GM18907 (cell line): ENCODE measurements around the gene FAAP100.
"Not testable (repeated sequence)": the region's sequence is repeated elsewhere in the genome, so short reads cannot be mapped to it uniquely, and the experiment has no call there.

Source experiments
- ATAC-seq: cut with Tn5 transposase; IDR thresholded peaks from one replicate; pipeline ENCODE4 v1.9.1; 2021; ENCODE audit warnings: mild to moderate bottlenecking, moderate library complexity; ENCODE audit not compliant: unreplicated experiment

Gene FAAP100

DNA sequence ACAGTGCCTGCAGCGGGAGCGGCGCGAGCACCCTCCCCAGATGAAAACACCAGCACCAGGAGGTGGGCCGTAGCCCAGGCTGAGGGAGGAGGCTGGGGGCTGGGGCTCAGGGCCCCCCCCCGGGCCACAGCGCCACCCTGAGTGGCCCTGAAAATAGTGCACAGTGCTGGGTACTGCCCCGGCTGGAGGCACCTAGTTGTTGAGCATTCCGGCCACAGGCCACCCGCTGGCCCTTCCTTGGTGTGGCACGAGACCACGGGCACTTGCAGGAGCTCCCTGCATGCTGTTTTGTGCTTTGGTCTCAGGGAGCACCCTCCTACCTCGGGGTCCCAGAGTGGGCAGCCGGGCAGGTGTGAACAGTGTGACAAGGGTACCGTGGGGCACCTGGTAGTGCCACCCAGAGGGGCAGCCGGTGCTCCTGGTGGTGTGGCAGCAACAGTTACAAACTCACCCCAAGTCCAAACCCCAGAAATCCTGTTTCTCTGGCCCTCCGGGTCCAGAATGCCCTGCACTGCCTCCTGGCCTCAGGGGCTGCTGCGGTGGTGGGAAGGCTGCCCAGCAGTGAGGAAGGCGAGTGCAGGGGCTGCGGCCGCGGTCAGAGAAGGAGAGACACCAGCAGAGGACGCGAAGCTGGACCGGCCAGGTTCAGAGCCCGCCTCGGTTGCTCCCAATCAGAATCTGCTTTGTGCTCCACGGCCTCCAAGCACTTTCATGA, 12.0 kb downstream of the FAAP100 start:
- no peak for ATAC-seq

DNA sequence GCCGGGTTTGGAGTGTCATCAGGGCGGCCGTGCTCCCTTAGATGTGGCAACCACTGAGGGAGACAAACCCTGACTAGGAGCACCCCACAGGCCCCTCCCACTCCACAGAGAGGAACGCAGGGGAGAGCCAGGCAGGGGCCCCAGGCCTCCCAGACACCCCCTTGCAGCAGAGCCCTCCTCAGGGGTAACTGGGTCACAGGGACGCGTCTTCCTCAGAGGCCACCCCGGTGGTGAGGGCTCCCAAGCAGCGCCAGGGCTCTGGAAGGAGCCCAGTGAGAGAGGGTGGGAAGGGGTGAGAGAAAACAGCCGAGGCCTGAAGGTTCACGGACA, 12.6 kb downstream of the FAAP100 start:
- ATAC-seq: no peak

DNA sequence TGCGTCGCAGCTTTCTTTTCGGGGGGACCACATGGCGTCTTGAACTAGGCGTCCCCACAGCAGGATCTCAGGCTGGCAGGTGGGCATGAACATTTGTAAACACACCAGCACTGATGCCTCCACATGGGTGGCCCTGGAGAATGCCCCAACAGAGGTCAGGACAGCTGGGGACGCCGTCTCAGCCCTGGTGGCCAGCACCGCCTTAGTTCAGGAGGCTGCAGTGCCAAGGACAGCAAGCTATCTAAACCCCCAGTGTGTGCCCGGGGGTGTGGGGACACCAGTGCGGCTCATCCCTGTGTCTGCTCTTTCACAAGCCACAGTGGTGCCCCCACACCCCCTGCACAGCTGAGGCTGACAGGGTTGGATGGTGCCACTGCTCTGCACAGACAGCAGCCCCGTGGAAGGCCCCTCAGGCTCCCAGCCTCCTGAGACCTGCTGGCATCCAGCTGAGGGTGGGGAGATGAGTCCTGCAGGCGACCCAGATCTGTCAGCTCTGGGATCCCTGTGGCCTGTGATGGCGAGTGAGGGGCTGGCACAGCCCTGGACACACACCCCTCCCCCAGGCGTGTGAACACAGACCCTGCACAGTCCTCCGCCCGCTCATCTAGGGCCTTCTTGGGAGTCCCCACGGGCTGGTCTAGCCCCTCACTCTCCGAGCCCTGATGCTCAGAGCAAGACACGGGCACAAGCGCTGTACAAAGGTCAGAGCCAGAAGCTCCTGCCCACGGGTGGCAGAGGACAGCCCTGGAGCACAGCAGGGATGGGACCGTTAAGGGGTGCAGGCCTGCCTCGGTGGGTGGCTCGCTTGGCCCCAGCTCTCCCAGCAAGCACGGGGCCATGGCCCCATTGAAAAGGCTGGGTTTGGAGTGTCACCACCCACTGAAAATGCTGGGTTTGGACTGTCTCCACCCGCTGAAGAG, 13.2 kb downstream of the FAAP100 start:
- no peak for ATAC-seq

DNA sequence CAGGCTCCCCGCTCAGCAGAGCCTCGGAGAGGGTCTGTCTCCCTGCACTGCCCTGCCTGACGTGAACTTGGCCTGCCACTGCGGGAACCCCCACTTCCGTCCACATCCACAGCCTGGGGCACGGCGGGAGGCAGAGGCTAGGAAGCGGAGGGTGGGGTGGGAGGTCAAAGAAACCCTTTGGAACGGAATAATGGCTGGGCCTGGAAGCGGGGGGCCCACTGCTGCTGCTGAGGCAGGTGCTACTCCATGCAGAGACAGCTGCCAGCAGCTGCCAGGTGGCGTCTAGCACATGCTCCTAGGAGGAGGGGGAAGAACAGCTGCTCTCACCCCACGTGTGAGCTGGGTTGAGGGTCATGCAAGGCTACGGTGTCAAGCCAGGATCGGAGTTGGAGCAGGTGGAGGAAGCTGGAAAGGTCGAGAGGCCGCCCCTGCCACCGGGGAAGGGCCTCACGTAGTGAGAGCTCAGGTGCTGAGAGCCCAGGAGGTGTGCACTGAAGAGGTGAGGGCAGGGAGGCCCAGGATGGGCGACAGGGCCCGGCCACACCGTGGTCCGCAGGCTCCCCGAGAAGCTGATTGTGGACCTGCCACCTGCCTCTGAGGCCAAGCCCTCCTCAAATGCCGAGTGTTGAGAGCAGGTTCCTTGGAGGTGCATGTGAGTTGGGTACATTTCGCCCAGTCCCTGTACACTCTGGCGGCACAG, 14.1 kb downstream of the FAAP100 start:
- no peak for ATAC-seq

DNA sequence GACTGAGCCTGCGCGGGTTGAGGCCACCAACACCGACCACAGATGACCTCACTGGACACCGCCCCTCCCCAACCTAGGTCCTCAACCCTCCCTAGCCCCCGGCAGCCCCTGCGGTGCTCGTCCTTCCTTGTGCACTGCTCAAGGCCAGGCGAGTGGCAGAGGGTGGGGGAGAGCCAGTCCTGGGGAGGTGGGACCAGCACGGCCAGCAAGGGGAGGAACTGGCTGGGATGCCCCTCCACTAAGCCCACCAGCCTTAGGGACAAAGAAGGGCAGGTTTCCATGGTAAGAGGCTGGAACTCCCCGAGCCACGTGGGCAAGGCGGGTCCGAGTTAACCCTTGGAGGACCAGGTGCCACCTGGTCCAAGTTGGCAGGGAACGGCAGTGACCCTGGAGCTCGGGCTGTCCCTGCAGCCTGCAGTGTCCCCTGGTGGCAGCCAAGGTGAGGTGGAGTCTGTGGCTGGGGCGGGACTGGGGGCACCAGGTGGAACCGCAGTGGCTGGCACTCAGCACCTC, 14.8 kb downstream of the FAAP100 start:
- no peak for ATAC-seq

DNA sequence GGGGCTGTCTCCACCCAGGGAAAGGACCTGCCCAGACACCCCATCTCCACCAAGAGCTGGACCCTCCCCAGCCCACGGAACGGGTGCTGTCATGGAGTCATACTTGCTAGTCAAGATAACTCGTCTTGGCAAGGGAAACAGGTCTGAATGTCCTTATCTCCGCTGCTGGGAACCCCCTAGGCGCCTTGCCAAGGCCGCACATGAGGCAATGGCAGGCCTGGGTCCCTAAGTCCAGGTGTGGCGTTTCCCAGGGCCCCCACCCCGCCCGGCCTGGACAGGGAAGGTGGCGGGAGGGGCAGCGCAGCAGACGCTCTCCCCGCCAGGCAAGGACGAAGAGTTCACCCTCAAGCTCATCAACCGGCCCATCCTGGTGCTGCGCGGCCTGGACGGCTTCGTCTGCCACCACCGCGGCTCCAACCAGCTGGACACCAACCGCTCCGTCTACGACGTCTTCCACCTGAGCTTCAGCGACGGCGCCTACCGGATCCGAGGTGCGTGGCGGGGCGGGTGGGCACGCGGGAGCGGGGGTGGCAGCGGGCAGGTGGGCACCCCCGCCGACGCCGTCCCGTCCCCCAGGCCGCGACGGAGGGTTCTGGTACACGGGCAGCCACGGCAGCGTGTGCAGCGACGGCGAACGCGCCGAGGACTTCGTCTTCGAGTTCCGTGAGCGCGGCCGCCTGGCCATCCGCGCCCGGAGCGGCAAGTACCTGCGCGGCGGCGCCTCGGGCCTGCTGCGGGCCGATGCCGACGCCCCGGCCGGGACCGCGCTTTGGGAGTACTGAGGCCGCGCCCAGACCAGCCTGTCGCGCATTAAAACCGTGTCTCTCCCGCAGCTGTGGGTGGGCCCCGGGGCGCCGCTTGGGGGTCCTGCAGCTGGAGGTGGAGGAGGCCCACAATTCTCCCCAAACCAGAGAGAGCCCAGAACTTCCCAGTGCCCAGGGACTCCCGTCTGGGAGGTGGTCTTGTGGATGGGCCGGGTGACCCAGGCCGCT, 15.6 kb downstream of the FAAP100 start:
- no peak for ATAC-seq

DNA sequence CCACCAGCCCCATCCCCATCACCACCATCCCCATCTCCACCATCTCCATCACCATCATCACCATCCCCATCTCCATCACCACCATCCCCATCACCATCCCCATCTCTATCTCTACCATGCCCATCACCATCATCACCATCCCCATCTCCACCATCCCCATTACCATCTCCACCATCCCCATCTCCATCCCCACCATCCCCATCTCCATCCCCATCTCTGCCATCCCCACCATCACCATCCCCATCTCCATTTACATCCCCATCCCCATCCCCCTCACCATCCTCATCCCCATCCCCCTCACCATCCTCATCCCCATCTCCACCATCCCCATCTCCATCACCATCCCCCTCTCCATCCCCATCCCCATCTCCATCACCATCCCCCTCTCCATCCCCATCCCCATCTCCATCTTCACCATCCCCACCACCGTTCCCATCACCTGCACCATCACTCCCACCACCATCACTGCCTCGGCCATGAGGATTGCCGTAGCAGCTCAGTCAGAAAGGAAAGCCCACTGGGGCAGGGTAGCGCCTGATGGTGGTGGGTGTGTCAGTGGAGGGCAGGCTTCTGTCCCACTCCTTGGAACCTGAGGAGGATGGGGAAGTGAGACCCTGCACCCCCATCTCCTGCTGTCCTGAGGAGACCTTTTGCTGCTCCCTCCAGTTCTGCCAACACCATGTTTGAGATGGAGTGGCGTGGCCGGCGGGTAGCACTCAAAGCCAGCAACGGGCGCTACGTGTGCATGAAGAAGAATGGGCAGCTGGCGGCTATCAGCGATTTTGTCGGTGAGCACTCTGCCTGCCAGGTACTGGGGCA, 16.5 kb downstream of the FAAP100 start:
- no peak for ATAC-seq

DNA sequence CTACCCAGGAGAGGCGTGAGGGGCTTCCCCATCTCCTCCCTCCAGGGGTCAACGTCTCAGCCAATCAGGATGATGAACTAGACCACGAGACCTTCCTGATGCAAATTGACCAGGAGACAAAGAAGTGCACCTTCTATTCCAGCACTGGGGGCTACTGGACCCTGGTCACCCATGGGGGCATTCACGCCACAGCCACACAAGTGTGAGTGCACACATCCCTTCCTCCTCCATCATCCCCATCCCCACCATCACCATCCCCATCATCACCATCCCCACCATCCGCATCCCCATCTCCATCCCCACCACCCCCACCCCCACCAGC, 17.2 kb downstream of the FAAP100 start:
- no peak for ATAC-seq

DNA sequence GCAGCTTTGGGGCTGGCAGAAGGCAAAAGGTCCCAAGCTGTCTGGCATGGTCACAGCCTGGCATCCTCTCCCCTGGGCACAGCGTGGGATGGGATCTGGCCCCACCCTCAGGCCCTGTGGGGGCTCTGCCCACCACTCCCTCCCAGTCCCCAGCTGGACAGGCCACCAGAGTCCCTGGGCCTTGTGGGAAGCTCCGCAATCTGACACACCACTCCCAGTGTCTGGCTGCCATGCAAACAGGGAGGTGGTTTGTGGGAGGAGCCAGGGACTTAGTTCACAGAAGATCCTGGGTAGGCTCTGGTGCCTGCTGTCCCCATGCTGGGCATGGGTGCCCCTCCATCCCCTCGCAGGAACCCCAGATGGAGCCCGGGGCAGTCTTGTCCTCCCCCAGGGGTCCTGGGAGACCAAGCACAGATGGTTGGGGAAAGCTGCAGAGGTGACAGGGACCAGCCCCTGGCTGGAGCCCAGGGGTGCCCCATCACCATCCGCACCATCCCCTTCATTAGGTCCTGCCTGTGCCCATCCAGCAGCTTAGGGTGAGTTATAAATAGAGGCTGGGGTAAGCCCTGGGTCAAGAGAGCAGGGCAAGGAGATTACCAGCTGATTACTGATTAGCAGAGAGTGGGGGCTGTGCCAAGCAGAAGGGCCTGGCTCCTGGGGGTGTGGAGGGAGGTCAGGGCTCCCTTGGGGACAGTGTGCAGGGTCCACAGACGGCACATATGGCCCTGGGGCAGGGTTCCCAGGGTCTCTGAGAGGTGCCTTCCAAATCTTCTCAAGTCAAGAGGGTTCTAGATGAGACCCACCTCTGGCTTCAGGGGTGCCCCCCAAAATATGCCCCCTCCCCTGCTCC, 17.8 kb downstream of the FAAP100 start:
- no peak for ATAC-seq

DNA sequence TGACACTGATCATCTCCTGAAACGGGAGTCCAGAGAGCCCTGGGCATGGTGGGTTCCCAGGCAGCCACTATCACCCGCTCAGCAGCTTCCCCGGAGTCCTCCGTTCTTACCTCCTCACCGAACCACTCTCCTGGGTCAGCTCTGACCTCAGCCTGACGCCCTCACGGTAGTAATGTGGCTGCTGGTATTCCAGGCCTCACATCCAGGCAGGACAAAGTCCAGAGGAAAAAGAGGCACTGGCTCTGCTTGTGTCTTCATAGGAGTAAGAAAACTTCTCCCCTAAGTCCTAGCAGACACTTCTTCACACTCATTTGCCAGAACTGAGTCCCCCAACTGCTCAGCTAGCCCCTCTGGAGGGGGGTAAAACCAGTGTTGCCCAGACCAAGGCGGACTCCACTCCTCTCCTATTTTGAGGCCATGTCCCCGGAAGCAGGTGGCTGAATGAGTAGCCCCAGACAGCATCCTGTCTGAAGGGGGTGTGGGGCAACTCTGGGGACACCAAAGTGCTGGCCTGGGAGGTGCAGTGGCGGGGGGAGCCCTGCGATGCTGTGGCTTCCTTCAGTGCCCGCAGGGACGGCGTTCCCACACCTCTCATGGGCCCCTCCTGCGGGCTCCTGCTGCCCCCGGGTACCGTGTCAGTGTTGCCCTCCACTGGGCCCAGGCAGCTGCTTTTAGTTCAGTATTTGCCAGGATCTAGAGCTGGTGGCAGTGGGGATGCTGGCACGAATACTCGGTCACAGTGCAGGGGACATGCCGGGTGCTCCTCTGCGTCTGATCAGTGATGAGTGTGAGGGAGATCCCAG, 18.6 kb downstream of the FAAP100 start:
- ATAC-seq: no peak

DNA sequence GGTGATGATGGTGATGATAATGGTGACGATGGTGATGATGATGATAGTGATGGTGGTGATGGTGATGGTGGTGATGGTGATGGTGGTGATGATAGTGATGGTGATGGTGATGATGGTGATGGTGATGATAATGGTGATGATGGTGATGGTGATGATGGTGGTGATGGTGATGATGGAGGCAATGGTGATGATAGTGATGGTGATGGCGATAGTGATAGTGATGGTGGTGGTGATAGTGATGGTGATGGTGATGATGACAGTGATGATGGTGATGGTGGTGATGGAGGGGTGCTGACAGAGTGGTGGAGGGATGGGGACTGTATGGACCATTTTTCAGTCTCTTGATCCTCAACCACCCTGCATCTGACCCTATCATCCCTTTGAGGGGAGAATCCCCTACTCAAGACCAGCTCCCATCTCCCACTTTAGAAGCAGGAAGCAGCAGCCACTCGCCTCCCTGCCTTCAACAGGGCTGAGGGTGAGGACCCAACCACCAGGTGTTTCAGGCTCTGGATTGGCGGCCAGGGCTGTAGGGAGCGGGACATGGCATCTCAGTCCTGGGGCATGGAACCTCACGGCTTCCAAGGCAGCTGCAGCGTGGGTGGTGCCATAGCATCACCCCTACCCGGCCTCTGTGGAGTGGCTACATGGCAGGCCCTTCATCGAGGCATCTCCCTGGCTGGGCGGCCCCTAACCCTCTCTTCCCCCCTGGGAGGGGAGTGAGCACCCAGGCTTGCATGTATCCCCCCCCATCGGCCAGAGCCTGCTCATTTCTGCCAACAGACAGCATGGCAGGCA, 19.5 kb downstream of the FAAP100 start:
- ATAC-seq: no peak

DNA sequence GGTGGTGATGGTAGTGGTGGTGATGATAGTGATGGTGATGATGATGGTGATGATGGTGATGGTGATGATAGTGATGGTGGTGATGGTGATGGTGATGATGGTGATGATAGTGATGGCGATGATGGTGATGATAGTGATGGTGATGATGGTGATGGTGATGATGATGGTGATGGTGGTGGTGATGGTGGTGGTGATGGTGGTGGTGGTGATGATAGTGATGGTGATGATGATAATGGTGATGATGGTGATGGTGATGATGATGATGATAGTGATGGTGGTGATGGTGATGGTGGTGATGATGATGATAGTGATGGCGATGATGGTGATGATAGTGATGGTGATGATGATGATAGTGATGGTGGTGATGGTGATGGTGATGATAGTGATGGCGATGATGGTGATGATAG, 20.2 kb downstream of the FAAP100 start:
- ATAC-seq: not testable (repeated sequence)

DNA sequence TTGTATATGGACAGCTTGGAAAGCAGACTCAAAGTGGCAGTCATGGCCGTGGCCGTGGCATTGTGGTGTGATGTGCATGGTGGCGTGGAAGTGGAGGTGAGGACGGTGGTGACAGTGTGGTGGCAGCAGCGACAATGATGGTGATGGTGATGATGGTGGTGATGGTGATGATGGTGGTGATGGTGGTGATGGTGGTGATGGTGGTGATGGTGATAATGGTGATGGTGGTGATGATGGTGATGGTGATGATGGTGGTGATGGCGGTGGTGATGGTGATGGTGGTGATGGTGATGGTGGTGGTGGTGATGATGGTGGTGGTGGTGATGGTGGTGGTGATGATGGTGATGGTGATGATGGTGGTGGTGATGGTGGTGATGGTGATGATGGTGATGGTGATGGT, 21.1 kb downstream of the FAAP100 start:
- not testable (repeated sequence) for ATAC-seq

DNA sequence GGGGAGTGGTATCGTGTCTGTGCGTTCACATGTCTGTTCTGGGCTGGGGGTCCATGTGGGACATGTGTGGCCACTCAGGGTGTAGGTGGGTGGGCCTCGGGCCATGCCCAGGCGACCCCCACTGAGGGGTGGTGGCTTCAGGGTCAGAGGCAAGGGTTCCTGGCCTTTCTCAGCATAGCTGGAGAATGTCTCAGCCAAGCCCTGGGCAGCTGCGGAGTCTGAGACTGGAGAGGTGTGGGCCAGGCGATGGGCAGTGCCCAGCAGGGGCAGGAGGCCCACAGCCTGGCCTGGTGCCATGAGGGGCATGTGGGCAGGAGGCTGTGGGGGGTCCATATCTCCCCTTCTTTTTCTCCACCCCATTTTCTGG, 22.7 kb downstream of the FAAP100 start:
- no peak for ATAC-seq

DNA sequence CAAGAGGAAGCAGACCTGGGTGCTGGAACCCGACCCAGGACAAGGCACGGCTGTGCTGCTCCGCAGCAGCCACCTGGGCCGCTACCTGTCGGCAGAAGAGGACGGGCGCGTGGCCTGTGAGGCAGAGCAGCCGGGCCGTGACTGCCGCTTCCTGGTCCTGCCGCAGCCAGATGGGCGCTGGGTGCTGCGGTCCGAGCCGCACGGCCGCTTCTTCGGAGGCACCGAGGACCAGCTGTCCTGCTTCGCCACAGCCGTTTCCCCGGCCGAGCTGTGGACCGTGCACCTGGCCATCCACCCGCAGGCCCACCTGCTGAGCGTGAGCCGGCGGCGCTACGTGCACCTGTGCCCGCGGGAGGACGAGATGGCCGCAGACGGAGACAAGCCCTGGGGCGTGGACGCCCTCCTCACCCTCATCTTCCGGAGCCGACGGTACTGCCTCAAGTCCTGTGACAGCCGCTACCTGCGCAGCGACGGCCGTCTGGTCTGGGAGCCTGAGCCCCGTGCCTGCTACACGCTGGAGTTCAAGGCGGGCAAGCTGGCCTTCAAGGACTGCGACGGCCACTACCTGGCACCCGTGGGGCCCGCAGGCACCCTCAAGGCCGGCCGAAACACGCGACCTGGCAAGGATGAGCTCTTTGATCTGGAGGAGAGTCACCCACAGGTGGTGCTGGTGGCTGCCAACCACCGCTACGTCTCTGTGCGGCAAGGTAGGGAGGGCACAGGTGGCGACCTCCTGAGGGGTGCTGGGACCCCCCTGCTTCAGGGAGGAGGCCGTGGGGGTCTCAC, 23.3 kb downstream of the FAAP100 start:
- no peak for ATAC-seq

DNA sequence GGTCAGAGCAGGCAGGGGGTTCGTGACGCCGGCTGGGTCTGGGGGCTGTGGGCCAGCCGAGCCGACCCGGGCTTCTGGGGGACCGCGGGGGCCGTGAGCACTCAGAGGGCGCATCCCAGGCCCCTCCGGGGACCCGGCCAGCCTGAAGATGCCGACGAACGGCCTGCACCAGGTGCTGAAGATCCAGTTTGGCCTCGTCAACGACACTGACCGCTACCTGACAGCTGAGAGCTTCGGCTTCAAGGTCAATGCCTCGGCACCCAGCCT, 23.8 kb downstream of the FAAP100 start:
- no peak for ATAC-seq
